GM23248 (cell line): ENCODE results near the gene PREX1. TPM values are rescaled to one million over a fixed set of nuclear protein-coding genes. Genes with fewer than 3 reads are reported as not detected.
"Not testable (repeated sequence)": the region's sequence is repeated elsewhere in the genome, so short reads cannot be mapped to it uniquely, and the experiment has no call there.

Source experiments
- DNase-seq: peaks from one replicate; pipeline ENCODE4 v3.0.0-alpha.2; 2015
- H2AFZ ChIP-seq: fragments of 200-600 bp; sonication (generic); 2 replicates; pipeline ENCODE4 v1.6.1; 2016; ENCODE audit warnings: antibody characterized with exemption
- H3F3A ChIP-seq: fragments of 200-600 bp; sonication (generic); 2 replicates; pipeline ENCODE4 v1.6.1; 2016; ENCODE audit warnings: mild to moderate bottlenecking, antibody characterized with exemption, mixed run types; ENCODE audit not compliant: insufficient read depth
- H3K27ac ChIP-seq: fragments of 200-600 bp; sonication (generic); 2 replicates; pipeline ENCODE4 v1.5.1; 2016; ENCODE audit warnings: mild to moderate bottlenecking
- H3K27me3 ChIP-seq: fragments of 200-600 bp; sonication (generic); replicated peaks from 2 replicates; pipeline ENCODE4 v1.6.1; 2016; ENCODE audit warnings: mild to moderate bottlenecking; ENCODE audit not compliant: insufficient read depth
- H3K36me3 ChIP-seq: fragments of 200-600 bp; sonication (generic); 2 replicates; pipeline ENCODE4 v1.6.1; 2016; ENCODE audit warnings: low read depth, mild to moderate bottlenecking
- H3K4me1 ChIP-seq: fragments of 200-600 bp; sonication (generic); 2 replicates; pipeline ENCODE4 v1.6.1; 2016; ENCODE audit warnings: mild to moderate bottlenecking; ENCODE audit not compliant: insufficient read depth
- H3K4me2 ChIP-seq: fragments of 200-600 bp; sonication (generic); one replicate; pipeline ENCODE4 v1.6.1; 2016; ENCODE audit warnings: mild to moderate bottlenecking; ENCODE audit not compliant: unreplicated experiment
- H3K4me3 ChIP-seq: fragments of 200-600 bp; sonication (generic); 2 replicates; pipeline ENCODE4 v1.5.1; 2016; ENCODE audit warnings: mild to moderate bottlenecking
- H3K79me2 ChIP-seq: fragments of 200-600 bp; sonication (generic); 2 replicates; pipeline ENCODE4 v1.6.1; 2016; ENCODE audit warnings: mild to moderate bottlenecking; ENCODE audit not compliant: insufficient read depth
- H3K9ac ChIP-seq: fragments of 200-600 bp; sonication (generic); 2 replicates; pipeline ENCODE4 v1.6.1; 2016; ENCODE audit warnings: mild to moderate bottlenecking
- H3K9me2 ChIP-seq: fragments of 200-600 bp; sonication (generic); 2 replicates; pipeline ENCODE4 v1.6.1; 2016; ENCODE audit warnings: mixed run types, mild to moderate bottlenecking, moderate library complexity; ENCODE audit not compliant: insufficient read depth
- H3K9me3 ChIP-seq: fragments of 200-600 bp; sonication (generic); one replicate; pipeline ENCODE4 v1.6.1; 2017; ENCODE audit warnings: low read depth
- H4K20me1 ChIP-seq: fragments of 200-600 bp; sonication (generic); 2 replicates; pipeline ENCODE4 v1.6.0; 2016; ENCODE audit not compliant: insufficient read depth
- EZH2 ChIP-seq: fragments of 200-600 bp; sonication (generic); IDR thresholded peaks from 2 replicates; pipeline ENCODE4 v1.6.1; 2018; ENCODE audit warnings: antibody characterized with exemption, mild to moderate bottlenecking; ENCODE audit not compliant: insufficient read depth, poor library complexity, severe bottlenecking
- EZH2phosphoT487 ChIP-seq: fragments of 200-600 bp; sonication (generic); IDR thresholded peaks from 2 replicates; pipeline ENCODE4 v1.6.1; 2018; ENCODE audit warnings: antibody characterized with exemption, moderate library complexity, mild to moderate bottlenecking, low read depth; ENCODE audit not compliant: insufficient read depth
- WGBS, 2 experiments: methylation state at CpG; one replicate each; pipeline ENCODE4 v1.1.6; 2015 to 2017; ENCODE audit warnings: low lambda C conversion rate in 2 of 2, low coverage in 1 of 2; ENCODE audit errors: missing lambda C conversion rate in 2 of 2; 5-methylcytosine and 5-hydroxymethylcytosine counted together
- in situ Hi-C: fragments of 300-500 bp; cut with MboI; formaldehyde crosslinking; loops from 2 replicates; pipeline ENCODE4 v1.15.0; 2020
- polyA plus RNA-seq: library from polyadenylated mRNA; unstranded; fragments of >200 nt; fragmentation: Nextera tagmentation; extraction: Ambion mirVana; gene quantifications from 2 replicates; pipeline ENCODE4 v1.2.1, GENCODE V29; 2016
- total RNA-seq: library from RNA; depleted of rRNA; stranded (reverse); fragments of >200 nt; shearing (Covaris generic); gene quantifications from 2 replicates; pipeline ENCODE4 v1.2.3, GENCODE V29; 2014; rRNA removed

Gene PREX1
- total RNA-seq (0.63 and 0.65 TPM in 2 replicates), polyA plus RNA-seq (0.13 and 0.18 TPM in 2 replicates)

- H3K9ac ChIP-seq: no peak within 1 kb of the TSS
- H3K27ac ChIP-seq: no peak within 1 kb of the TSS
- H4K20me1 ChIP-seq: no peaks in the 10 kb centered on the region
- no peaks in the 10 kb centered on the region for H3K9me2 ChIP-seq
- DNase-seq: peak; percentile 63
- peaks cover 35% of the 10 kb centered on the region for H3F3A ChIP-seq
- peak within 1 kb of the TSS; percentile 67 for H2AFZ ChIP-seq
- peaks cover 30% of the 10 kb centered on the region for H3K4me1 ChIP-seq
- no peaks in the 10 kb centered on the region for H3K79me2 ChIP-seq
- H3K4me2 ChIP-seq: peak within 1 kb of the TSS; percentile 58
- no peaks in the 10 kb centered on the region for H3K9me3 ChIP-seq
- H3K4me3 ChIP-seq: peak within 1 kb of the TSS; percentile 67
- H3K27me3 ChIP-seq: peaks cover 23% of the 10 kb centered on the region; the same call in 1 of the 2 replicates
- no peaks in the 10 kb centered on the region for H3K36me3 ChIP-seq
- TF ChIP-seq EZH2phosphoT487 (no peak), EZH2 (no peak)
- 5 to 8% methylated on average over 45 to 64 of the region's 128 CpGs for WGBS, 2 experiments
- in situ Hi-C loops: no loop called here
Observed at GRCh38 chr20:48827855-48828733, at the start of gene PREX1. Gene PREX1 (minus strand): TSS chr20:48827999. CDS start chr20:48827860, 139 bp downstream.

- no peak for TF ChIP-seq EZH2phosphoT487
- TF ChIP-seq EZH2: no peak
- Histone ChIP-seq H3F3A (no peaks in the 10 kb centered on the region), H3K9me3 (no peaks in the 10 kb centered on the region), H3K9me2 (no peaks in the 10 kb centered on the region), H3K36me3 (no peaks in the 10 kb centered on the region), H3K9ac (no peak overlapping the region), H3K4me2 (no peak overlapping the region), H4K20me1 (no peaks in the 10 kb centered on the region), H3K27me3 (no peaks in the 10 kb centered on the region), H2AFZ (no peak overlapping the region), H3K79me2 (no peaks in the 10 kb centered on the region), H3K4me3 (no peak overlapping the region), H3K27ac (no peak overlapping the region), H3K4me1 (0 out of 2 replicates have a peak, but pooled peaks cover 9% of the 10 kb centered on the region)
- 24 to 32% methylated on average over 2 of the region's 2 CpGs for WGBS, 2 experiments
- DNase-seq: peak; percentile 63
- in situ Hi-C loops: no loop called here
Observed at GRCh38 chr20:48877304-48877703, 49.5 kb upstream of the PREX1 start.

GRCh38 chr20:48875914-48876240 is 48.1 kb upstream of the PREX1 start:
- H3K9ac ChIP-seq: no peak overlapping the region
- no peak overlapping the region for H3K27ac ChIP-seq
- no peaks in the 10 kb centered on the region for H3K36me3 ChIP-seq
- H3K9me2 ChIP-seq: no peaks in the 10 kb centered on the region
- no peaks in the 10 kb centered on the region for H3F3A ChIP-seq
- peak; percentile 81 for DNase-seq
- in situ Hi-C loops: no loop called here
- H3K4me2 ChIP-seq: no peak overlapping the region
- no peaks in the 10 kb centered on the region for H4K20me1 ChIP-seq
- no peak overlapping the region for H2AFZ ChIP-seq
- H3K4me1 ChIP-seq: 0 out of 2 replicates have a peak, but pooled peaks cover 9% of the 10 kb centered on the region
- H3K27me3 ChIP-seq: no peaks in the 10 kb centered on the region
- H3K79me2 ChIP-seq: no peaks in the 10 kb centered on the region
- H3K9me3 ChIP-seq: no peaks in the 10 kb centered on the region
- no peak overlapping the region for H3K4me3 ChIP-seq
- TF ChIP-seq EZH2 (no peak), EZH2phosphoT487 (no peak)
- WGBS, 2 experiments: 19 to 25% methylated on average over 5 of the region's 5 CpGs

- no peak overlapping the region for H3K9ac ChIP-seq
- no peaks in the 10 kb centered on the region for H3K27me3 ChIP-seq
- no peaks in the 10 kb centered on the region for H3K79me2 ChIP-seq
- no peaks in the 10 kb centered on the region for H3K9me2 ChIP-seq
- no peaks in the 10 kb centered on the region for H3K36me3 ChIP-seq
- no peaks in the 10 kb centered on the region for H4K20me1 ChIP-seq
- no peak overlapping the region for H2AFZ ChIP-seq
- H3K4me1 ChIP-seq: 0 out of 2 replicates have a peak, but pooled peaks cover 9% of the 10 kb centered on the region
- H3K27ac ChIP-seq: no peak overlapping the region
- no peak overlapping the region for H3K4me3 ChIP-seq
- 69 to 72% methylated on average over 17 of the region's 17 CpGs for WGBS, 2 experiments
- H3K9me3 ChIP-seq: no peaks in the 10 kb centered on the region
- no peak overlapping the region for H3K4me2 ChIP-seq
- no peaks in the 10 kb centered on the region for H3F3A ChIP-seq
- DNase-seq: no peak
- in situ Hi-C loops: no loop called here
- TF ChIP-seq EZH2phosphoT487 (no peak), EZH2 (no peak)
Observed at GRCh38 chr20:48875233-48875913, 47.6 kb upstream of the PREX1 start.

DNA sequence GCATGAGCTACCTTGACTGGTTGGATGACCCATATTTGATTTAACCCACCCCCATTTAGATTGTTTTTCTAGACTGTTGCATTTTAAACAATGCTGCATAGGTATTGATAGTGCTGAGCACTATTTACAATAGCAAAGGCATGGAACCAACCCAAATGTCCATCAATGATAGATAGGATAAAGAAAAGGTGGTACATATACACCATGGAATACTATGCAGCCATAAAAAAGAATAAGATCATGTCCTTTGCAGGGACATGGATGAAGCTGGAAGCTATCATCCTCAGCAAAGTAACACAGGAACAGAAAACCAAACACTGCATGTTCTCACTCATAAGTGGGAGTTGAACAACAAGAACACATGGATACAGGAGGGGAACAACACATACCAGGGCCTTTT is 41.6 kb upstream of the PREX1 start:
- H3K4me3 ChIP-seq, H3K4me2 ChIP-seq, H3K27ac ChIP-seq, in situ Hi-C loops, H3K4me1 ChIP-seq, H2AFZ ChIP-seq, H3K79me2 ChIP-seq, H4K20me1 ChIP-seq, DNase-seq, H3K9me2 ChIP-seq, H3K9me3 ChIP-seq, H3K36me3 ChIP-seq, H3K9ac ChIP-seq, H3F3A ChIP-seq: not testable (repeated sequence)
- H3K27me3 ChIP-seq: peaks cover 18% of the 10 kb centered on the region
